ENCODE results near the gene SYCP2.

- TF ChIP-seq CTCF (conservative IDR thresholded peaks at IDR 0.05; ENCODE audit: low read depth, low read length) (no peak), EZH2 (IDR thresholded peaks at IDR 0.05; ENCODE audit: borderline replicate concordance, low read depth, low read length, poor library complexity, severe bottlenecking) (no peak)
Measured at GRCh38 chr20:59824711-59825562, 108.5 kb downstream of the SYCP2 start.

Measured in A673 (cell line).